ENCODE data around the gene ROCK2. TPM values are rescaled to one million over a fixed set of nuclear protein-coding genes. Genes with fewer than 3 reads are reported as not detected.

ROCK2 gene
- total RNA-seq, 4 donors from 2014 or later, result 127 to 571 (median 186) TPM

GRCh38 chr2:11133936-11134320 is 210.5 kb downstream of the ROCK2 start:
- no peak for TF ChIP-seq CTCF (IDR thresholded peaks at IDR 0.05; ENCODE audit: low read depth)

GRCh38 chr2:11133238-11133935 is 211.0 kb downstream of the ROCK2 start:
- no peak for TF ChIP-seq CTCF (IDR thresholded peaks at IDR 0.05; ENCODE audit: low read depth)

- no peak for TF ChIP-seq CTCF (IDR thresholded peaks at IDR 0.05; ENCODE audit: low read depth)
Observed at GRCh38 chr2:11132036-11132671, 212.3 kb downstream of the ROCK2 start.

- no peak for TF ChIP-seq CTCF (IDR thresholded peaks at IDR 0.05; ENCODE audit: low read depth)
Observed at GRCh38 chr2:11131166-11131920, 213.1 kb downstream of the ROCK2 start.

Small RNA genes within 50 kb of the gene (small RNA-seq; reads per million reads assigned to genes)
- not detected for gene RNU6-1081P

Other genes starting within 250 kb of the ROCK2 start
- gene SLC66A3, start 189.2 kb downstream of the ROCK2 start, total RNA-seq, result 100 to 1,000 TPM in 2 of 4 donors, 10 to 100 TPM in 2; 55.2 to 114 (median 90.2) TPM
- 10 to 100 TPM; 17.2 to 30.2 (median 22.9) TPM for gene E2F6, start 121.5 kb upstream of the ROCK2 start, total RNA-seq
- gene GREB1, start 189.4 kb upstream of the ROCK2 start, total RNA-seq, result 1 to 10 TPM; 3.4 to 8.4 (median 4.7) TPM

All from subcutaneous adipose tissue (tissue), 4 donors.